Hematopoietic multipotent progenitor cell treated with erythropoietin and hydrocortisone succinate and interleukin-3 and kit ligand, for 4 days (in vitro differentiated cells): ENCODE data around the gene UHRF2.
A peak's percentile ranks its signal among the peaks of the same experiment; 100 is the strongest.
"Not testable (repeated sequence)": the region's sequence is repeated elsewhere in the genome, so short reads cannot be mapped to it uniquely, and the experiment has no call there.

Experiments
- DNase-seq: peaks from one replicate; pipeline ENCODE4 v3.0.0-alpha.2; 2015

Gene UHRF2

GRCh38 chr9:6489099-6489498 lies 76.1 kb downstream of the UHRF2 start:
- no peak for DNase-seq

GRCh38 chr9:6490863-6491262 lies 77.9 kb downstream of the UHRF2 start:
- DNase-seq = no peak

- DNase-seq = peak; percentile 7
These were observed 82.5 kb downstream of the UHRF2 start for GRCh38 chr9:6495466-6495865.

GRCh38 chr9:6498982-6499381 lies 86.0 kb downstream of the UHRF2 start:
- DNase-seq = no peak

GRCh38 chr9:6501526-6502210 lies 88.7 kb downstream of the UHRF2 start:
- DNase-seq = no peak

GRCh38 chr9:6502399-6502798 lies 89.4 kb downstream of the UHRF2 start:
- no peak for DNase-seq

- no peak for DNase-seq
These were observed 93.6 kb downstream of the UHRF2 start for GRCh38 chr9:6506571-6506970.

GRCh38 chr9:6512085-6512657 lies 99.2 kb downstream of the UHRF2 start:
- no peak for DNase-seq

- DNase-seq = no peak
These were observed 109.3 kb downstream of the UHRF2 start for GRCh38 chr9:6522263-6522662.

GRCh38 chr9:6525326-6526045 lies 112.5 kb downstream of the UHRF2 start:
- no peak for DNase-seq

GRCh38 chr9:6535594-6535993 lies 122.6 kb downstream of the UHRF2 start:
- DNase-seq = no peak

GRCh38 chr9:6538666-6539071 lies 125.7 kb downstream of the UHRF2 start:
- DNase-seq = no peak

- DNase-seq = not testable (repeated sequence)
These were observed 129.6 kb downstream of the UHRF2 start for GRCh38 chr9:6542617-6543016.

GRCh38 chr9:6543204-6543603 lies 130.2 kb downstream of the UHRF2 start:
- DNase-seq = no peak

- DNase-seq = no peak
These were observed 132.2 kb downstream of the UHRF2 start for GRCh38 chr9:6545017-6545691.

GRCh38 chr9:6549106-6549800 lies 136.3 kb downstream of the UHRF2 start:
- no peak for DNase-seq

GRCh38 chr9:6551136-6551535 lies 138.1 kb downstream of the UHRF2 start:
- no peak for DNase-seq

GRCh38 chr9:6552033-6552432 lies 139.0 kb downstream of the UHRF2 start:
- DNase-seq = no peak

GRCh38 chr9:6552498-6553121 lies 139.6 kb downstream of the UHRF2 start:
- DNase-seq = no peak

GRCh38 chr9:6553866-6554265 lies 140.9 kb downstream of the UHRF2 start:
- no peak for DNase-seq
